ENCODE measurements around the gene ASB16. TPM values are rescaled to one million over a fixed set of nuclear protein-coding genes. Genes with fewer than 3 reads are reported as not detected.

ASB16 gene
- total RNA-seq (2022; extraction: Qiagen RNA extraction; ENCODE audit: low read depth): 0.17 TPM in 1 of 5 replicates, not detected in the others

GRCh38 chr17:44170499-44171201 lies at the start of gene ASB16:
ASB16 (plus strand) TSS chr17:44170704; CDS start chr17:44170790, 86 bp downstream.

DNA sequence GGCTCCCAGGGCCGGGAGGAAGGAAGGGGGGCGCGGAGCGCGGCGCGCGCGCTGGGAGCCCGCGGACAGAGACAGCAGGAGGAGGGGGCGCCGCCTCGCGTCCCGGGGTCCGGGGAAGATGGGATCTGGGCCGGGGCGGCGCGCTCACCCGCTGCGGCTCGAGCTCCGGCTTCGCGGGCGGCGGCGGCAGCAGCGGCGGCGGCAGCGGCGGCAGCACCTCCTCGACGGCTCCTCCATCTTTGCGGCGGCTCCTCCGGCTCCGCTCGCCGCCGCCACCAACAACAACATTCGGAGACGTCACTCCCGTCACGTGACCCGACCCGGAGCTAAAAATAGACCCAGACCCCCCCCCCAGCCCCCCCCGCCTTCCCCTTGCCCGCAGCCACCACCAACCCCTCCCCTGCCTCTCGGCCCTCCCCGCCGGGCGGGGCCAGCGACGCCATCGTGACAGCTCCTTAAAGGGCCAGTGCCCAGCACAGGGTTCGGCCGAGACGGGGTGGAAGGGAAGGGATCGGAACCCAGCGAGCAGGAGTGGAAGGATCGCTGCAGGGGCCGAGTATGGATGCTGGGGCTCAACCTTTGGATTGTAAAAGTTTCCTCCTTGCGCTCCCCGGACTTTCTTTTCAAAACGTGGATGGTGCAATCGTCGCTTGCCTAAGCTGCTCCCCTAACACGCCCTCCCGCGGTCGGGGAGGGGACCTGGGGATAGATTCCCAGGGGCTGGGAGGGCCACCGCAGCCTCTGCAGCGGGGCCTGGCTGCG lies 47.0 kb upstream of the ASB16 start, which contains the start of gene HDAC5:
Gene HDAC5, minus strand, starts transcription at position 286 of the 762 bp plus-strand sequence. CDS start 6,126 bp downstream, outside the sequence.

DNA sequence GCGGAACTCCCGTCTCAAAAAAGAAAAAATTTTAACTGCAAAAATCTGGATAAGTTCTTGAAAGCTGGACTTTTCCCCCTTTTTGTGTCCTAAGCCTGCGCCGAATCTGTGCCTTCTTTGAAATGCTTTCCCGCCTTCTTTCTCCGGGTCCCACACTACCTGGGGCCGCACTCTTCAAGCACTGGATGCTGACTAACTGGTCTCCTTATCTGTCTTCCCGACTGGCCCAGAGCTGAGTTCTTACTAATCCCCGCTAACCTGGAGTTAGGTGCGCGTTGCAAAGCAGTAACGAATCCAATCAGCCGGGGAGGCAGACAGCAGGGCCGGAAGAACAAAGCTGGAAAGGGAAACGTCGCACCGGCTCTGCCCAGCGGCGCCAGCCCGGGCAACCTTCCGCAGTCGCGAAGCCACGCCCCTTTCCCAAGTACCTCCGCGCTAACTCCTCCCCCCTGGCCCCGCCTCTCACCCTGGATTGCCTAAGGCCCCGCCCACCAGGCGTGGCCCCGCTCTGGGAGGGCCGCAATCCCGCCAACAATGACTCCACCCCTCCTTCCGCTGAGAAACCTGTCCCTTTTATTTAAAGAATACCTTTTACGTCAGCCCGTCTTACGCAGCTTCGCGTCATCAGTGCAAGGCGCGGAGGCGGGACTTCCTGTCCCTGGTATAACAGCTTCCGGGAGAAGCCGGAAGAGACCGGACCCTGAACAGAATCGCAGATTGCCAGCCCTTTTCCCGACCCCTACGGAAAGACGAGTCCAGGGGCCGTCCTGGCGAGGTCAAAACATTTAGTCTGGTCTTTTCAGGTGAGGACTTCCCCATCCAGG lies 16.0 kb downstream of the ASB16 start, which contains the start of gene TMUB2:
Gene TMUB2, plus strand, starts transcription at position 666 of the 824 bp plus-strand sequence. CDS start 737 bp downstream, outside the sequence.

DNA sequence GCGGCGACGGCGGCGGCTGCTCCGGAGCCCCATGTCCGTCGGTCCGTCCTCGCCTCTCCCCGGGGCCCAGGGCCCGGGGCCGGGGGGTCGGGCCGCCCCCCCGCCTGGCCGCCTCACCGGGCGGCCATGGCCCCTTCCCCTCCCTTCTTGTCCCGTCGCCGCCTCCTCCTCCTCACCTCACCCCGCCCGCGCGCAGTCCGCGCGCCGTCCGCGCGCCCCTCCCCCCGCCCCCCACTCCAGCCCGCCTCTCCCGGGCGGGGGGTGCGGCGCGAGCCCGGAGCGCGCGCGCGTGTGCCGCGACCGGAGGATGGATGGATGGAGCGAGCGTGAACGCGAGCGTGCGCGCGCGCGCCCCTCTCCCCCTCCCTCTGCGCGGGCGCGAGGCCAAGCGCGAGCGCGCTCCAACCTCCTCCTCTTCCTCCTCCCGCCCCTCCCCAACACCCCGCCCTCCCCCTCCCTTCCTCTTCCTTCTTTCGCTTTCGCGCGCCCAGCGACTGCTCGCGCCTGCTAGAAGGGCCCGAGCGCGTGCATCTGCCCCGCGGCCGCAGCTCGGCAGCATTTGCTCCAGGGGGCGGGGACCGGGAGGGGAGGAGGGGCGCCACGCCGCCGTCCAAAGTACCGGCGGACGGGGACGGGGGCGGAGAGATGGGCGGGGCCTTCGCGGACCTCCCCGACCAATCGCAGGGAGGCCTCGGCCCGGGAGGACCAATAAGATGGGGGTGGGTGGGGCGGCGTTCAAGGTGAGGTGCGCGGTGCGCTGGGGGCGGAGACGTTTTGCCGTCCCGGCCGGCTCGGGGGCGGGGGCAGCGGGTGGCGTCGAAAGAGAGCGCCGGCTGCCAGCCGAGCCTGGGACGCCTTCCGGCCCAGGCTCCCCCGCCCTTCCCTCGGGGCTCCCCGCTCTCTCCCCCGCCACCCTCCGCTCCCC lies 29.3 kb downstream of the ASB16 start, which contains the start of gene ATXN7L3:
Gene ATXN7L3, minus strand, starts transcription at position 332 of the 925 bp plus-strand sequence. CDS start 1,814 bp downstream, outside the sequence.

DNA sequence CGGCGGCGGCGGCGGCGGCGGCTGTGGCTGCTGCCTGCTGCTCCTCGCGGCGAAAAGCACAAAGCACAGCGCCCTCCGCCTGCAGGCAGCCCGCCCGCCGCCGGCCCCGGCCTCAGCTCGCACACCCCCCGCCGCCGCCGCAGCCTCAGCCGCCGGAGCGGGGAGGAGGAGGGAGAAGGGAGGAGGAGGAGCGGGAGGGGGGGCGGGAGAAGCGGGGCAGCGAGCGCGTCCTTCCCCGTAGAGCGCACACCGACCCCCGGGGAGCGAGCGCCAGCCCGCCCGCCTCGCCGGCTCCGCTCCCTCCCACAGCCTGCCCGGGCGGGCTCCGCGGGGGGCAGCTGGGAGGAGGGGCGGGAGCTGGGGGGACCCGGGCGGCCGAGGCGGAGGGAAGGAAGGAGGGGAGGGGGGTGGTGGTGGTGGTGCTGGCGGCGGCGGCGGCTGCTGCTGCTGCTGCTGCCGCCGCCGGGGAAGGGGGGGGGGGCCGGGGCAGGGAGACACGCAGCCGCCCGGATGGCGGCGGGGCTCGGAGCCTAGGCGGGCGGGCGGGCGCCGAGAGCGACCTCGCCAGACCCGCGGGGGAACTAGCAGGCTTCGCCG lies 49.2 kb downstream of the ASB16 start, which contains the start of gene UBTF:
Gene UBTF, minus strand, starts transcription at position 60 of the 597 bp plus-strand sequence. CDS start 1,446 bp downstream, outside the sequence.

Other genes starting within 250 kb of the ASB16 start
- gene PPY, start 228.2 kb upstream of the ASB16 start, total RNA-seq (2022; extraction: Qiagen RNA extraction; ENCODE audit: low read depth): not detected in 5 replicates
- gene PYY, start 216.8 kb upstream of the ASB16 start, total RNA-seq (2022; extraction: Qiagen RNA extraction; ENCODE audit: low read depth): 0.11 TPM in 1 of 5 replicates, not detected in the others
- 0.75 to 1.1 TPM (median 0.94 TPM) in 5 replicates for gene NAGS, start 166.1 kb upstream of the ASB16 start, total RNA-seq (2022; extraction: Qiagen RNA extraction; ENCODE audit: low read depth)
- 23.1 to 34.5 TPM (median 32.4 TPM) in 5 replicates for gene TMEM101, start 155.7 kb upstream of the ASB16 start, total RNA-seq (2022; extraction: Qiagen RNA extraction; ENCODE audit: low read depth)
- 50.7 to 55.5 TPM (median 54.1 TPM) in 5 replicates for gene LSM12, start 104.0 kb upstream of the ASB16 start, total RNA-seq (2022; extraction: Qiagen RNA extraction; ENCODE audit: low read depth)
- 105 to 173 TPM (median 164 TPM) in 5 replicates for gene G6PC3, start 100.0 kb upstream of the ASB16 start, total RNA-seq (2022; extraction: Qiagen RNA extraction; ENCODE audit: low read depth)
- gene HDAC5, start 47.1 kb upstream of the ASB16 start, total RNA-seq (2022; extraction: Qiagen RNA extraction; ENCODE audit: low read depth): 13.6 to 15.8 TPM (median 14.3 TPM) in 5 replicates
- gene HROB, start 28.8 kb upstream of the ASB16 start, total RNA-seq (2022; extraction: Qiagen RNA extraction; ENCODE audit: low read depth): 8.1 to 10.5 TPM (median 9.5 TPM) in 5 replicates
- 35.7 to 45.8 TPM (median 44.6 TPM) in 5 replicates for gene TMUB2, start 16.3 kb downstream of the ASB16 start, total RNA-seq (2022; extraction: Qiagen RNA extraction; ENCODE audit: low read depth)
- 55.1 to 69.0 TPM (median 65.1 TPM) in 5 replicates for gene ATXN7L3, start 29.2 kb downstream of the ASB16 start, total RNA-seq (2022; extraction: Qiagen RNA extraction; ENCODE audit: low read depth)
- gene UBTF, start 49.0 kb downstream of the ASB16 start, total RNA-seq (2022; extraction: Qiagen RNA extraction; ENCODE audit: low read depth): 99.9 to 104 TPM (median 102 TPM) in 5 replicates
- 0.02 TPM in 1 of 5 replicates, not detected in the others for gene SLC4A1, start 97.4 kb downstream of the ASB16 start, total RNA-seq (2022; extraction: Qiagen RNA extraction; ENCODE audit: low read depth)
- gene RUNDC3A, start 137.9 kb downstream of the ASB16 start, total RNA-seq (2022; extraction: Qiagen RNA extraction; ENCODE audit: low read depth): 0.53 to 0.94 TPM (median 0.83 TPM) in 5 replicates
- 145 to 215 TPM (median 198 TPM) in 5 replicates for gene SLC25A39, start 154.1 kb downstream of the ASB16 start, total RNA-seq (2022; extraction: Qiagen RNA extraction; ENCODE audit: low read depth)
- gene GRN, start 174.6 kb downstream of the ASB16 start, total RNA-seq (2022; extraction: Qiagen RNA extraction; ENCODE audit: low read depth): 217 to 252 TPM (median 238 TPM) in 5 replicates
- 2.4 to 4.5 TPM (median 4.1 TPM) in 5 replicates for gene FAM171A2, start 193.1 kb downstream of the ASB16 start, total RNA-seq (2022; extraction: Qiagen RNA extraction; ENCODE audit: low read depth)
- gene ITGA2B, start 218.9 kb downstream of the ASB16 start, total RNA-seq (2022; extraction: Qiagen RNA extraction; ENCODE audit: low read depth): 1.0 to 1.9 TPM (median 1.6 TPM) in 5 replicates

Measured in A549 treated with CpdA at 1 μM for 4 hours (cell line).